ENCODE measurements around the gene CPSF3. TPM values are rescaled to one million over a fixed set of nuclear protein-coding genes. Genes with fewer than 3 reads are reported as not detected.
A peak's percentile ranks its signal among the peaks of the same experiment; 100 is the strongest.

Gene CPSF3
- total RNA-seq, 1 donor = 38.4 TPM

DNA sequence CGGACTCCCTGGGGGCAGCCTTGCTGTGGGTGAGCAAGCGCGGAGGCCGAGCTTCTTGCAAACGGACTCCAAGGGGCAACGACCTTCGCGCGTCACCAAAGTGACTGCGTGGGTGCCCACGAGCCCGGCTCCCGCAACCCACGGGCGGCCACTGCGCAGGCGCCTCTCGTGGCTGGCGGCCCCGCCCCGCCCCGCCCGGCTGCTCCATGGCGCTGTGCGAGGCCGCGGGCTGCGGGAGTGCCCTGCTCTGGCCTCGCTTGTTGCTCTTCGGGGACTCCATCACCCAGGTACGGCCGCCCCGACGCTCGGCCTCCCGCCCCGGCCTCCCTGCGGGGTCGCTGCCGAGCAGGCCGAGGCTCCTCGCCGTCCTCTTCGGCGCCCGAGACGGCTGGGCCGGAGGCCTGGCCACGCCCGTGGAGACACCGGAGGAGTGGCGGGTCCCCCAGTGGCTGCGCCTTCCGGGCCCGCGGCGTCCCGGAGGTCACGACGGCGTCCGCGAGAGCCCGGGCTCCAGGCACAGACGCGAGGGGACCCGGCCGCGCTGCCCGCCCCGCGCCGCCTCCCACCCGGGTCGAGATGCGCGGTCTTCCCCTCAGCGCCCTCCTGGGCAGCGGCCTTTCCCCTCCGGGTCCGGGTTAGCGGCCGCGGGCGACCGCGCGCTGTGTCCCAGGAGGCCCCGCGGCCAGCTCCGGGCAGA lies 51.1 kb downstream of the CPSF3 start, which contains the start of gene IAH1:
TSS of gene IAH1 (plus strand) at position 191 of the 697 bp plus-strand sequence. CDS start at position 207, 16 bp downstream.
- peaks cover 2% of the 10 kb centered on the region for H4K20me1 ChIP-seq (ENCODE audit: insufficient read depth, low read length)
- TF ChIP-seq, protein P1, sequence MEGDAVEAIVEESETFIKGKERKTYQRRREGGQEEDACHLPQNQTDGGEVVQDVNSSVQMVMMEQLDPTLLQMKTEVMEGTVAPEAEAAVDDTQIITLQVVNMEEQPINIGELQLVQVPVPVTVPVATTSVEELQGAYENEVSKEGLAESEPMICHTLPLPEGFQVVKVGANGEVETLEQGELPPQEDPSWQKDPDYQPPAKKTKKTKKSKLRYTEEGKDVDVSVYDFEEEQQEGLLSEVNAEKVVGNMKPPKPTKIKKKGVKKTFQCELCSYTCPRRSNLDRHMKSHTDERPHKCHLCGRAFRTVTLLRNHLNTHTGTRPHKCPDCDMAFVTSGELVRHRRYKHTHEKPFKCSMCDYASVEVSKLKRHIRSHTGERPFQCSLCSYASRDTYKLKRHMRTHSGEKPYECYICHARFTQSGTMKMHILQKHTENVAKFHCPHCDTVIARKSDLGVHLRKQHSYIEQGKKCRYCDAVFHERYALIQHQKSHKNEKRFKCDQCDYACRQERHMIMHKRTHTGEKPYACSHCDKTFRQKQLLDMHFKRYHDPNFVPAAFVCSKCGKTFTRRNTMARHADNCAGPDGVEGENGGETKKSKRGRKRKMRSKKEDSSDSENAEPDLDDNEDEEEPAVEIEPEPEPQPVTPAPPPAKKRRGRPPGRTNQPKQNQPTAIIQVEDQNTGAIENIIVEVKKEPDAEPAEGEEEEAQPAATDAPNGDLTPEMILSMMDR (IDR thresholded peaks at IDR 0.05; ENCODE audit: extremely low read depth, low read depth, low read length) = no peak
- H3K4me3 ChIP-seq (ENCODE audit: insufficient read depth, low read length) = peak within 1 kb of the TSS; percentile 82
- H3K79me2 ChIP-seq (ENCODE audit: insufficient read depth, low read length) = peaks cover 44% of the 10 kb centered on the region
- H3K36me3 ChIP-seq (ENCODE audit: insufficient read depth, low read length) = peaks cover 30% of the 10 kb centered on the region
- H3K4me1 ChIP-seq (ENCODE audit: insufficient read depth, low read length) = peaks cover 12% of the 10 kb centered on the region
- no peaks in the 10 kb centered on the region for H3K9me3 ChIP-seq (ENCODE audit: low read depth, low read length)
- H3K27ac ChIP-seq (ENCODE audit: low read depth, low read length) = peak within 1 kb of the TSS; percentile 78
- peak; percentile 94 for DNase-seq (ENCODE audit: insufficient read length, low spot score, missing footprints)
- H3K27me3 ChIP-seq (ENCODE audit: insufficient read depth, low read length) = no peaks in the 10 kb centered on the region
- H2AFZ ChIP-seq (ENCODE audit: low read length) = peak within 1 kb of the TSS; percentile 89
- H3K4me2 ChIP-seq (ENCODE audit: insufficient read depth, low read length) = peak within 1 kb of the TSS; percentile 89

DNA sequence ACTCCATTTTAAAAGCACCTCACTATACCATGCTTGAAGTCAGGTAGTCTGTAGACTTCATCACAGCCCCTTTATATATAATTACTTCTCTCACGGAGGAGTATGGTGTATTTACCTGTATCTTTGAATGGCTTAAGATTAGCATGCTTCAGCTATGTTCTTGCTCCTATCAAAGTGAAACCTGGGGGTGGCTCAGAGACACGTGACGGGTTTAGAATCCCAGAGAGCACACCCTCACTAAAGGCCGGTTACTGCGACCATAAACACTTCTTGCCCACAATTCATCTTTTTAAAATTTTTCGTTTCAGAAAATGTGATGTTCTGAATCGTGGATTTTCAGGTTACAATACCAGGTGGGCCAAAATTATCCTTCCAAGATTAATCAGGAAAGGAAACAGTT lies 54.5 kb downstream of the CPSF3 start:
- no peak for DNase-seq (ENCODE audit: insufficient read length, low spot score, missing footprints)
- no peak overlapping the region for H3K27ac ChIP-seq (ENCODE audit: low read depth, low read length)
- H4K20me1 ChIP-seq (ENCODE audit: insufficient read depth, low read length) = peaks cover 14% of the 10 kb centered on the region
- H3K4me1 ChIP-seq (ENCODE audit: insufficient read depth, low read length) = peaks cover 21% of the 10 kb centered on the region
- no peak overlapping the region for H3K4me3 ChIP-seq (ENCODE audit: insufficient read depth, low read length)
- H2AFZ ChIP-seq (ENCODE audit: low read length) = no peak overlapping the region
- no peaks in the 10 kb centered on the region for H3K27me3 ChIP-seq (ENCODE audit: insufficient read depth, low read length)
- TF ChIP-seq, protein P1 (IDR thresholded peaks at IDR 0.05; ENCODE audit: extremely low read depth, low read depth, low read length) = no peak
- no peaks in the 10 kb centered on the region for H3K9me3 ChIP-seq (ENCODE audit: low read depth, low read length)
- H3K79me2 ChIP-seq (ENCODE audit: insufficient read depth, low read length) = peaks cover 69% of the 10 kb centered on the region
- no peak overlapping the region for H3K4me2 ChIP-seq (ENCODE audit: insufficient read depth, low read length)
- H3K36me3 ChIP-seq (ENCODE audit: insufficient read depth, low read length) = peaks cover 53% of the 10 kb centered on the region

DNA sequence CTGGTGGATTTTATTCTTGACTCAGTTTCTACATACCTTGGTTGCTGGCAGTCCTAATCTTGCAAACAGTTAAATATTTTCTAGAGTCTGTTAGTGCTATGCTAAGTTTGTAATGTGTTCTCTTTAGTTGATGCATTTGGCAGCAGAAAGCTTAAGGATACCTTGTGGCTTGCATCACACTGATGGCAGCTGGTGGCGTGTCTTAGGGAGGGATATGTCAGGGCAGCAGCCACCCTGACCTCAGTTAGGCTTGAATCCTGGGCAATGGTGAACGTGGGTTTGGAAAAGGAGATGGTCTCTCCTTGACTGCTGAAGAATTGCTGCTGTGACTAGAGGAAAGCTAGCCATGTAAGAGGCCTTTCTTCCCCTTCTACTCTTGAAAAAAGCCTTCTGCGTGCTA lies 55.1 kb downstream of the CPSF3 start:
- H3K9me3 ChIP-seq (ENCODE audit: low read depth, low read length) = no peaks in the 10 kb centered on the region
- H3K79me2 ChIP-seq (ENCODE audit: insufficient read depth, low read length) = peaks cover 71% of the 10 kb centered on the region
- H3K36me3 ChIP-seq (ENCODE audit: insufficient read depth, low read length) = peaks cover 59% of the 10 kb centered on the region
- no peak overlapping the region for H2AFZ ChIP-seq (ENCODE audit: low read length)
- H3K4me1 ChIP-seq (ENCODE audit: insufficient read depth, low read length) = peaks cover 21% of the 10 kb centered on the region
- TF ChIP-seq, protein P1 (IDR thresholded peaks at IDR 0.05; ENCODE audit: extremely low read depth, low read depth, low read length) = no peak
- H3K4me2 ChIP-seq (ENCODE audit: insufficient read depth, low read length) = no peak overlapping the region
- H4K20me1 ChIP-seq (ENCODE audit: insufficient read depth, low read length) = peaks cover 14% of the 10 kb centered on the region
- H3K27me3 ChIP-seq (ENCODE audit: insufficient read depth, low read length) = no peaks in the 10 kb centered on the region
- H3K27ac ChIP-seq (ENCODE audit: low read depth, low read length) = no peak overlapping the region
- no peak overlapping the region for H3K4me3 ChIP-seq (ENCODE audit: insufficient read depth, low read length)
- DNase-seq (ENCODE audit: insufficient read length, low spot score, missing footprints) = no peak

DNA sequence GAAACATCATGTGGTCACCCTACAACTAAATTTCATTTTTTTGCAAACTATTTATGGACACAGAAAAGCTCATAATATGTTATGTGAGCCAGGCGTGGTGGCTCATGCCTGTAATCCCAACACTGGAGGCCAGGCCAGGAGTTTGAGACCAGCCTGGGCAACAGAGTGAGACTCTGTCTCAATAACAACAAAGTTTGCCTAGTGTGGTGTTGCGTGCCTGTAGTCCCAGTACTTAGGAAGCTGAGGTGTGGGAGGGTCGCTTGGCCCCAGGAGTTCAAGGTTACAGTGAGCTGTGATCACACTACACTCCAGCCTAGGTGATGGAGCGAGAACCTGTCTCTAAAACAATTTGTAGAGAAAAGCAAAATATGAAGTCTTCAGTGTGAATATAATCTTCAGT lies 56.7 kb downstream of the CPSF3 start:
- no peak for DNase-seq (ENCODE audit: insufficient read length, low spot score, missing footprints)
- Histone ChIP-seq H3K4me3 (ENCODE audit: insufficient read depth, low read length) (no peak overlapping the region), H2AFZ (ENCODE audit: low read length) (no peak overlapping the region), H3K27me3 (ENCODE audit: insufficient read depth, low read length) (no peaks in the 10 kb centered on the region), H3K9me3 (ENCODE audit: low read depth, low read length) (no peaks in the 10 kb centered on the region), H3K4me1 (ENCODE audit: insufficient read depth, low read length) (peaks cover 26% of the 10 kb centered on the region), H3K36me3 (ENCODE audit: insufficient read depth, low read length) (peaks cover 74% of the 10 kb centered on the region), H3K79me2 (ENCODE audit: insufficient read depth, low read length) (peaks cover 71% of the 10 kb centered on the region), H3K4me2 (ENCODE audit: insufficient read depth, low read length) (no peak overlapping the region), H4K20me1 (ENCODE audit: insufficient read depth, low read length) (peaks cover 21% of the 10 kb centered on the region), H3K27ac (ENCODE audit: low read depth, low read length) (peak overlapping the region; percentile 17)
- TF ChIP-seq, protein P1 (IDR thresholded peaks at IDR 0.05; ENCODE audit: extremely low read depth, low read depth, low read length) = no peak
